Epithelial cell of proximal tubule (primary cell): ENCODE results near the gene KIR3DL3. TPM values are rescaled to one million over a fixed set of nuclear protein-coding genes. Genes with fewer than 3 reads are reported as not detected.
"Not testable (repeated sequence)": the region's sequence is repeated elsewhere in the genome, so short reads cannot be mapped to it uniquely, and the experiment has no call there.

ENCODE experiments used
- DNase-seq: peaks from one replicate; pipeline ENCODE4 v3.0.0-alpha.2; 2011; ENCODE audit warnings: low read depth
- H3K4me3 ChIP-seq: 2 replicates; pipeline ENCODE4 v1.5.1; 2011; ENCODE audit warnings: low read depth, mild to moderate bottlenecking, low read length
- total RNA-seq: library from RNA; depleted of rRNA; stranded (reverse); fragments of >200 nt; gene quantifications from 2 replicates; pipeline ENCODE4 v1.2.3, GENCODE V29; 2015
- TF ChIP-seq, protein P1 (sequence below): conservative IDR thresholded peaks from 2 replicates; pipeline ENCODE4 v1.5.1; 2012; ENCODE audit warnings: low read depth, mild to moderate bottlenecking, low read length

The KIR3DL3 gene
- total RNA-seq, 1 donor from 2014 or later, result not detected

DNA sequence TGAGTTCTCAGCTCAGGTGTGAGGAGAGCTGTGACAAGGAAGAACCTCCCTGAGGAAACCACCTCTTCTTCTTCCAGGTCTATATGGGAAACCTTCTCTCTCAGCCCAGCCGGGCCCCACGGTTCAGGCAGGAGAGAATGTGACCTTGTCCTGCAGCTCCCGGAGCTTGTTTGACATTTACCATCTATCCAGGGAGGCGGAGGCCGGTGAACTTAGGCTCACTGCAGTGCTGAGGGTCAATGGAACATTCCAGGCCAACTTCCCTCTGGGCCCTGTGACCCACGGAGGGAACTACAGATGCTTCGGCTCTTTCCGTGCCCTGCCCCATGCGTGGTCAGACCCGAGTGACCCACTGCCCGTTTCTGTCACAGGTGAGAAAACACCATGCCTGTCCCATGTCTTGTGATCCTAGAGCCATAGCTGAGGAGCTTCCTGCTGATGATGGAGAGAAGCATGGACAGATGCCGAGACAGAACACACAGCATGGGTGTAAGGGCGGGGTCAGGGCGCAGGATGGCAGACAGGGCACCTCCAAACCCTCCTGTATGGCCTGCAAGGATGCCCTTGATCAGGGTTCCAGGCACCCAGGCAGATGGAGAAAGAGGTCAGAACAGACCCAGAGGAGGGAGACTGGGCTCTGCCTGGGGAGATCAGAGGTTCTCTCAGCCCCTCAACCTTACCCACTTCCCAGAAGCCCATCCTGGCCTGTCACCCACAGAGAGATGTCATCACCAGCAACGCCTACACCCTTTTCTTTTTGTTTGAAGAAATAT, 5.4 kb downstream of the KIR3DL3 start:
- DNase-seq, result no peak
- H3K4me3 ChIP-seq, result no peak overlapping the region
- TF ChIP-seq, protein P1, sequence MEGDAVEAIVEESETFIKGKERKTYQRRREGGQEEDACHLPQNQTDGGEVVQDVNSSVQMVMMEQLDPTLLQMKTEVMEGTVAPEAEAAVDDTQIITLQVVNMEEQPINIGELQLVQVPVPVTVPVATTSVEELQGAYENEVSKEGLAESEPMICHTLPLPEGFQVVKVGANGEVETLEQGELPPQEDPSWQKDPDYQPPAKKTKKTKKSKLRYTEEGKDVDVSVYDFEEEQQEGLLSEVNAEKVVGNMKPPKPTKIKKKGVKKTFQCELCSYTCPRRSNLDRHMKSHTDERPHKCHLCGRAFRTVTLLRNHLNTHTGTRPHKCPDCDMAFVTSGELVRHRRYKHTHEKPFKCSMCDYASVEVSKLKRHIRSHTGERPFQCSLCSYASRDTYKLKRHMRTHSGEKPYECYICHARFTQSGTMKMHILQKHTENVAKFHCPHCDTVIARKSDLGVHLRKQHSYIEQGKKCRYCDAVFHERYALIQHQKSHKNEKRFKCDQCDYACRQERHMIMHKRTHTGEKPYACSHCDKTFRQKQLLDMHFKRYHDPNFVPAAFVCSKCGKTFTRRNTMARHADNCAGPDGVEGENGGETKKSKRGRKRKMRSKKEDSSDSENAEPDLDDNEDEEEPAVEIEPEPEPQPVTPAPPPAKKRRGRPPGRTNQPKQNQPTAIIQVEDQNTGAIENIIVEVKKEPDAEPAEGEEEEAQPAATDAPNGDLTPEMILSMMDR, result no peak

DNA sequence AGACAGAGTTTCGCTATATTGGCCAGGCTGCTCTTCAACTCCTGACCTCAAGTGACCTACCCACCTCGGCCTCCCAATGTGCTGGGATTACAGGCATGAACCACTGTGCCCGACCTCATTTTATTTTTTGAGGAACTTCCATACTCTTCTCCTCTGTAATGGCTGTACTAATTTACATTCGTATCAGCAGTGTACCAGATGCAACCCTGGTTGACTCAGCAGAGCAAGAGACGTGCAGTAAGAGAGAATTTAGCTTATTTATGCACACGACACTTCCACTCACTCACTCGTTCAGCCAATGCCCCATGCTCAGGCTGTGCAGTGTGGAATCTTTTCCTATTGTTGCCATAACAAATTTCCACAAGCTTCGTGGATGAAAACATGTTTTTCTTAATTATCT, 6.9 kb downstream of the KIR3DL3 start:
- H3K4me3 ChIP-seq, result no peak overlapping the region
- no peak for DNase-seq
- TF ChIP-seq, protein P1, result no peak

DNA sequence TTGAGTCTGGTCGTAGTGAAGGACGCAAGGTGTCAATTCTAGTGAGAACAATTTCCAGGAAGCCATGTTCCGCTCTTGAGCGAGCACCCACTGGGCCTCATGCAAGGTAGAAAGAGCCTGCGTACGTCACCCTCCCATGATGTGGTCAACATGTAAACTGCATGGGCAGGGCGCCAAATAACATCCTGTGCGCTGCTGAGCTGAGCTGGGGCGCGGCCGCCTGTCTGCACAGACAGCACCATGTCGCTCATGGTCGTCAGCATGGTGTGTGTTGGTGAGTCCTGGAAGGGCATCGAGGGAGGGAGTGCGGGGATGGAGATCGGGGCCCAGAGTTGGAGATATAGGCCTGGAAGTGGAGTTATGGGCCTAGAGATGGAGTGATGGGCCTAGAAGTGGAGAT, 14.1 kb downstream of the KIR3DL3 start, which contains the start of gene KIR2DL3:
TSS of gene KIR2DL3 (plus strand) at position 208 of the 400 bp plus-strand sequence. CDS start at position 241, 33 bp downstream.
- DNase-seq, H3K4me3 ChIP-seq: not testable (repeated sequence)

DNA sequence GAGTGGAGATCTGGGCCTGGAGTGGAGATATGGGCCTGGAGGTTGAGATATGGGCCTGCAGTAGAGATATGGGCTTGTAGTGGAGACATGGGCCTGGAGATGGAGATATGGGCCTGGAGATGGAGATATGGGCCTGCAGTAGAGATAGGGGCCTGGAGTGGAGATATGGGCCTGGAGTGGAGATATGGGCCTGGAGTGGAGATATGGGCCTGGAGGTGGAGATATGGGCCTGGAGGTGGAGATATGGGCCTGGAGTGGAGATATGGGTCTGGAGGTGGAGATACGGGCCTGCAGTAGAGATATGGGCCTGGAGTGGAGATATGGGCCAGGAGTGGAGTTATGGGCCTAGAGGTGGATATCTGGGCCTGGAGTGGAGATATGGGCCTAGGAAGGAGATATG, 14.5 kb downstream of the KIR3DL3 start:
- TF ChIP-seq, protein P1, result no peak
- DNase-seq, result no peak
- H3K4me3 ChIP-seq, result no peak overlapping the region

DNA sequence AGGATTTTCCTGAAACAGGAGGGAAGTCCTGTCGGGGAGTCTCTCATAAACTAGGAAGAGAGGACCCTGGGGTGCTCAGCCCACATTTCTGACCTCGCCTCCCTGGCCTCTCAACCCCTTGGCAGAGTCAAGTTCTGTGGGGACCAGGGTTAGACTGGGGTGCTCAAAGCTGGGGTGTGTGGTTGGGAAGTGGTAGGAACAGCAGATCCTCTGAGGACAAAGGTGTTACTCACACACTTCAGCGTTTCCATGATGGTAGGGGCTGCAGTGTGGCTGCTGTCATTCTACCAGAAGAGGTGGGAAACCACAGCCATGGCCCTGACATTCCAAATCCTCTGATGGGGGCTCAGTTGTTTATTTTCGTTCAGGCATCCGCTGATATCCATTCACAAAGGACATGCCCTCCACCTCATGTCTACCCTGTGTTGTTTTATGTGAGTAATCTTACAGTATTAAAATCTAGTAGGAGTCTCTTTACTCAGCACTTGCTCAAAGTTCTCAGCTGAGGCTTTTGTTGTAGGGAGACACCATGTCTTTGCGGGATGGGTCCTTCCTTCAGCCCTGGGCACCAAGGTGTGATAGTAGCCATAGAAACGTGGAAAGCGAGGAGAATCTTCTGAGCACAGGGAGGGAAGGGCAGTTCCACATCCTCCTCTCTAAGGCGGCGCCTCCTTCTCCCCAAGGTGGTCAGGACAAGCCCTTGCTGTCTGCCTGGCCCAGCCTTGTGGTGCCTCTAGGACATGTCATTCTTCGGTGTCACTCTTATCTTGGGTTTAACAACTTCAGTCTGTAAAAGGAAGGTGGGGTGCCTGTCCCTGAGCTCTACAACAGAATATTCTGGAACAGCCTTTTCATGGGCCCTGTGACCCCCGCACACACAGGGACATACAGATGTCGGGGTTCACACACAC, 15.6 kb downstream of the KIR3DL3 start:
- H3K4me3 ChIP-seq, result no peak overlapping the region
- TF ChIP-seq, protein P1, result no peak
- no peak for DNase-seq

DNA sequence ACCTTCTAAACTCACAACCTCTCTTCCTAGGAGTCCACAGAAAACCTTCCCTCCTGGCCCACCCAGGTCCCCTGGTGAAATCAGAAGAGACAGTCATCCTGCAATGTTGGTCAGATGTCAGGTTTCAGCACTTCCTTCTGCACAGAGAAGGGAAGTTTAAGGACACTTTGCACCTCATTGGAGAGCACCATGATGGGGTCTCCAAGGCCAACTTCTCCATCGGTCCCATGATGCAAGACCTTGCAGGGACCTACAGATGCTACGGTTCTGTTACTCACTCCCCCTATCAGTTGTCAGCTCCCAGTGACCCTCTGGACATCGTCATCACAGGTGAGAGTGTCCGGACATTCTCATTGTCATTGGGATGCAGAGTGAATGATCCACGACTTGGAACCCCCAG, 17.7 kb downstream of the KIR3DL3 start:
- not testable (repeated sequence) for H3K4me3 ChIP-seq, DNase-seq

DNA sequence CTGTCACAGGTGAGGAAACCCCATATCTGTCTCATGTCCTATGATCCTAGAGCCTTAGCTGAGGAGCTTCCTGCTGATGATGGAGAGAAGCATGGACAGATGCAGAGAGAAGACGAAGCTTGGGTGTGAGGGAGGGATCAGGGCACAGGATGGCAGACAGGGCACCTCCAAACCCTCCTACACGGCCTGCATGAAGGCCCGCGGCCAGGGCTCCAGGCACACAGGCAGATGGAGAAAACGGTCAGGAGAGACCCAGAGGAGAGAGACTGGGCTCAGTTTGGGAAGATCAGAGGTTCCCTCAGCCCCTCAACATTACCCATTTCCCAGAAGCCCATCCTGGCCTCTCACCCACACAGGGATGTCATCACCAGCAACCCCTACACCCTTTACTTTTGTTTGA, 19.8 kb downstream of the KIR3DL3 start:
- not testable (repeated sequence) for DNase-seq, H3K4me3 ChIP-seq

DNA sequence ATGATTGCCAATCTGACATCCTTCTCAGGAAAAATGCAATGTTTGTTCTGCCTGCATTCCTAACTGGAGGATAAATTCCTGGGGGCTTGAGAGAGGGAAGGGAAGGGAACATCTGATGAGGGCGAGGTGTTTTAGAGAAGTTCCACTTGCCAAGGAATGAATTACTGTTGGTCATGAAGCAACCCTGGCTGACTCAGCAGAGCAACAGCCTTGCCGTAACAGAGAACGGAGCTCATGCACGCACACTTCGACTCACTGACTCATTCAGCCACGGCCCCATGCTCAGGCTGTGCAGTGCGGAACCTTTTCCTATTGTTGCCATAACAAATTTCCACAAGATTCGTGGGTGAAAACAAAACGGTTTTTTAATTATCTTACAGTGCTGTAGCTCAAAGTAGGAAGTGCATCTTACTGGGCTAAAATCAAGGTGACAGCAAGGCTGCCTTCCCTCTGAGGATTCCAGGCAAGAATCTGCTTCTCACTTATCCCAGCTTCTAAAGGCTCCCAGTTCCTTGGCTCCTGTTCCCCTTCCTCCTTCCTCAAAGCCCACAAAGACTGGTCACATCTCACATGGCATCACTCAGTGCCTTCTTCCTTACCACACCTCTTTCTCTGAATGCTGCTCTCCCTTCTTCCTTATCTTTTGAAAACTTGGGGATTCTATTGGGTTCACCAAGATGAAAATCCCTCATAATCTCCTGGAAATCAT, 23.5 kb downstream of the KIR3DL3 start:
- not testable (repeated sequence) for H3K4me3 ChIP-seq, DNase-seq

DNA sequence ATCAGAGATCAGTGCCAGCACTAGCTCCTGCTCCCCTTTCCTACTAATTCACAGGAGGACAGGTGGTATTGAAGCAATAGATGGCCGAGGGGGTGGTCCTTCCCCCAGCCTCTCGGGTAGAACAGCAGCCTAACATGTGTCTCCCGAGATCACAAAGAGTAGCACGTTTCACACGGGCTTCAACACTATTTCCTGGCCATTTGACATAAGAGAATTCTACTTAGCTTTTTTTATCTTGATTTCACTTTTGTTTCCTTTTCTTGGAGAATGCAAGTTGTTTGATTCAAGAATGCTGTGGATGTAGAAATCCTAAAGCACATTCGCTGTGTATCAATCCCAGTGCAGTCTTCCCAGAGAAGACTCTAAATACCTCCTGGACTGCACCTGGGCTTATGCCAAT, 26.0 kb downstream of the KIR3DL3 start:
- not testable (repeated sequence) for H3K4me3 ChIP-seq, DNase-seq

DNA sequence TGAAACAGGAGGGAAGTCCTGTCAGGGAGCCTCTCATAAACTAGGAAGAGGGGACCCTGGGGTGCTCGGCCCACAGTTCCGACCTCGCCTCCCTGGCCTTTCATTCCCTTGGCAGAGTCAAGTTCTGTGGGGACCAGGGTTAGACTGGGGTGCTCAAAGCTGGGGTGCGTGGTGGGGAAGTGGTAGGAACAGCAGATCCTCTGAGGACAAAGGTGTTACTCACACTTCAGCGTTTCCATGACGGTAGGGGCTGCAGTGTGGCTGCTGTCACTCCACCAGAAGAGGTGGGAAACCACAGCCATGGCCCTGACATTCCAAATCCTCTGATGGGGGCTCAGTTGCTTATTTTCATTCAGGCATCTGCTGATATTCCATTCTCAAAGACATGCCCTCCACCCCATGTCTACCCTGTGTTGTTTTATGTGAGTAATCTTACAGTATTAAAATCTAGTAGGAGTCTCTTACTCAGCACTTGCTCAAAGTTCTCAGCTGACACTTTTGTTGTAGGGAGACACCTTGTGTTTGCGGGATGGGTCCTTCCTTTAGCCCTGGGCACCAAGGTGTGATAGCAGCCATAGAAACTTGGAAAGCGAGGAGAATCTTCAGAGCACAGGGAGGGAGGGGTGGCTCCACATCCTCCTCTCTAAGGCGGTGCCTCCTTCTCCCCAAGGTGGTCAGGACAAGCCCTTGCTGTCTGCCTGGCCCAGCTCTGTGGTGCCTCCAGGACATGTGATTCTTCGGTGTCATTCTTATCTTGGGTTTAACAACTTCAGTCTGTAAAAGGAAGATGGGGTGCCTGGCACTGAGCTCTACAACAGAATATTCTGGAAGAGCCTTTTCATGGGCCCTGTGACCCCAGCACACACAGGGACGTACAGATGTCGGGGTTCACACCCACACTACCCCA, 32.2 kb downstream of the KIR3DL3 start:
- not testable (repeated sequence) for H3K4me3 ChIP-seq, DNase-seq

DNA sequence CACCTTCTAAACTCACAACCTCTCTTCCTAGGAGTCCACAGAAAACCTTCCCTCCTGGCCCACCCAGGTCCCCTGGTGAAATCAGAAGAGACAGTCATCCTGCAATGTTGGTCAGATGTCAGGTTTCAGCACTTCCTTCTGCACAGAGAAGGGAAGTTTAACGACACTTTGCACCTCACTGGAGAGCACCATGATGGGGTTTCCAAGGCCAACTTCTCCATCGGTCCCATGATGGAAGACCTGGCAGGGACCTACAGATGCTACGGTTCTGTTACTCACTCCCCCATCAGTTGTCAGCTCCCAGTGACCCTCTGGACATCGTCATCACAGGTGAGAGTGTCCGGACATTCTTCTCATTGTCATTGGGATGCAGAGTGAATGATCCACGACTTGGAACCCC, 34.3 kb downstream of the KIR3DL3 start:
- DNase-seq, H3K4me3 ChIP-seq: not testable (repeated sequence)

DNA sequence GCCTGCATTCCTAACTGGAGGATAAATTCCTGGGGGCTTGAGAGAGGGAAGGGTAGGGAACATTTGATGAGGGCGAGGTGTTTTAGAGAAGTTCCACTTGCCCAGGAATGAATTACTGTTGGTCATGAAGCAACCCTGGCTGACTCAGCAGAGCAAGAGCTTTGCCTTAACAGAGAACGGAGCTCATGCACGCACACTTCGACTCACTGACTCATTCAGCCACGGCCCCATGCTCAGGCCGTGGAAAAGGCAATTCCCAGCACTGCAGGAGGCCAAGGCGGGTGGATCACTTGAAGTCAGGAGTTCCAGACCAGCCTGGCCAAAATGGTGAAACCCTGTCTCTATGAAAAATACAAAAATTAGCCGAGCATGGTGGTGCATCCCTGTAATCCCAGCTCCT, 40.0 kb downstream of the KIR3DL3 start:
- not testable (repeated sequence) for H3K4me3 ChIP-seq, DNase-seq

DNA sequence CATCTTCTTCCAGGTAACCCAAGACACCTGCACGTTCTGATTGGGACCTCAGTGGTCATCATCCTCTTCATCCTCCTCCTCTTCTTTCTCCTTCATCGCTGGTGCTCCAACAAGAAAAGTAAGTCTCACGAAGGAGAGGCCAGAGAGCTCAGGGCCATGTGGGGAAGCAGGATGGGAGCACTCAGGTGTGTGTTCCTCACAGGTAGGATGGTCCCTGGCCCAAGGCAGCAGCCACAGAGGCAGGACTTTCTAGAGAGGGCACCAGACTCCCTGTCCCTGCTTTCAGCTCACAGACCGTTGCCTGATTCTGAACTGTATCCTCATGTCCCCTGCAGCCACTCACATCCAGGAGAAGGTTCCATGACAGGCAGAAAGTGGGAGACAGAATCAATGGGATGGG, 42.2 kb downstream of the KIR3DL3 start:
- H3K4me3 ChIP-seq, DNase-seq: not testable (repeated sequence)
